SK-N-SH (cell line): ENCODE measurements around the gene TGIF2LX.
"Not testable (repeated sequence)": the region's sequence is repeated elsewhere in the genome, so short reads cannot be mapped to it uniquely, and the experiment has no call there.

Source experiments
- EP300 ChIP-seq, 2 experiments: IDR thresholded peaks; 2 replicates each; pipeline versions ENCODE4 v1.4.0 to v1.6.1; 2012; ENCODE audit warnings: borderline replicate concordance in 1 of 2, low read depth in 1 of 2, low read length in 1 of 2
- EZH2phosphoT487 ChIP-seq: fragments of 200-600 bp; sonication (generic); IDR thresholded peaks from 2 replicates; pipeline ENCODE4 v1.6.1; 2017; ENCODE audit warnings: low read depth, mixed run types, mild to moderate bottlenecking, antibody characterized with exemption, moderate library complexity, borderline replicate concordance
- FOXJ3 ChIP-seq: sonication (generic); formaldehyde crosslinking; IDR thresholded peaks from 2 replicates; pipeline ENCODE4 v1.5.1; 2020; ENCODE audit warnings: mild to moderate bottlenecking, missing genetic modification reagents
- GATA2 ChIP-seq: sonication (generic); formaldehyde crosslinking; IDR thresholded peaks from 2 replicates; pipeline ENCODE4 v1.5.0; 2020; ENCODE audit warnings: mild to moderate bottlenecking, missing genetic modification reagents
- MXI1 ChIP-seq: IDR thresholded peaks from 2 replicates; pipeline ENCODE4 v1.6.1; 2012; ENCODE audit warnings: mild to moderate bottlenecking, low read depth, low read length, improper control_type of control experiment
- POLR2AphosphoS5 ChIP-seq: IDR thresholded peaks from 2 replicates; pipeline ENCODE4 v1.6.1; 2012; ENCODE audit warnings: low read depth, low read length
- TAF1 ChIP-seq: IDR thresholded peaks from 2 replicates; pipeline ENCODE4 v1.6.1; 2012; ENCODE audit warnings: low read depth, mild to moderate bottlenecking, low read length, moderate library complexity, borderline replicate concordance
- TF ChIP-seq, protein P1 (sequence below): IDR thresholded peaks from 2 replicates; pipeline ENCODE4 v1.4.0; 2012; ENCODE audit warnings: low read depth, borderline replicate concordance
- TF ChIP-seq, protein P2 (sequence below): fragments of 150-350 bp; IDR thresholded peaks from 2 replicates; pipeline ENCODE4 v1.6.1; 2017; ENCODE audit warnings: antibody characterized with exemption, low read length, low read depth, borderline replicate concordance
- TF ChIP-seq, protein P3 (sequence below): fragments of 200-600 bp; sonication (generic); IDR thresholded peaks from 2 replicates; pipeline ENCODE4 v1.6.1; 2017; ENCODE audit warnings: antibody characterized with exemption, mild to moderate bottlenecking, moderate library complexity
- TF ChIP-seq, protein P4 (sequence below): IDR thresholded peaks from 2 replicates; pipeline ENCODE4 v1.4.0; 2012; ENCODE audit warnings: low read depth
- TF ChIP-seq, protein P5 (sequence below): IDR thresholded peaks from 2 replicates; pipeline ENCODE4 v1.4.0; 2012; ENCODE audit warnings: low read depth, borderline replicate concordance

DNA sequence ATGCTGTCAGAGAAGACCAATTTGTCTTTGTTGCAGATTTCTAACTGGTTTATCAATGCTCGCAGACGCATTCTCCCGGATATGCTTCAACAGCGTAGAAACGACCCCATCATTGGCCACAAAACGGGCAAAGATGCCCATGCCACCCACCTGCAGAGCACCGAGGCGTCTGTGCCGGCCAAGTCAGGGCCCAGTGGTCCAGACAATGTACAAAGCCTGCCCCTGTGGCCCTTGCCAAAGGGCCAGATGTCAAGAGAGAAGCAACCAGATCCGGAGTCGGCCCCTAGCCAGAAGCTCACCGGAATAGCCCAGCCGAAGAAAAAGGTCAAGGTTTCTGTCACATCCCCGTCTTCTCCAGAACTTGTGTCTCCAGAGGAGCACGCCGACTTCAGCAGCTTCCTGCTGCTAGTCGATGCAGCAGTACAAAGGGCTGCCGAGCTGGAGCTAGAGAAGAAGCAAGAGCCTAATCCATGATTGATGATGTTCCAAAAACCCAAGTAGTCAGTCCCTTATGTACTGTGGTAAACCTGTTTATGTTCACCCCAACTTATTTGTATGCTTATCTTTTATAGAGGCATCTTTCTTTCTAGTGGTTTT lies 728 bp downstream of the TGIF2LX start:
- not testable (repeated sequence) for TF ChIP-seq TAF1; GATA2 (CRISPR knock-in tag); MXI1; EZH2phosphoT487; FOXJ3 (CRISPR knock-in tag); POLR2AphosphoS5; EP300 (IDR thresholded peaks at IDR 0.05; ENCODE audit: borderline replicate concordance in 1 of 2, low read depth in 1 of 2, low read length in 1 of 2)
- TF ChIP-seq, protein P1, sequence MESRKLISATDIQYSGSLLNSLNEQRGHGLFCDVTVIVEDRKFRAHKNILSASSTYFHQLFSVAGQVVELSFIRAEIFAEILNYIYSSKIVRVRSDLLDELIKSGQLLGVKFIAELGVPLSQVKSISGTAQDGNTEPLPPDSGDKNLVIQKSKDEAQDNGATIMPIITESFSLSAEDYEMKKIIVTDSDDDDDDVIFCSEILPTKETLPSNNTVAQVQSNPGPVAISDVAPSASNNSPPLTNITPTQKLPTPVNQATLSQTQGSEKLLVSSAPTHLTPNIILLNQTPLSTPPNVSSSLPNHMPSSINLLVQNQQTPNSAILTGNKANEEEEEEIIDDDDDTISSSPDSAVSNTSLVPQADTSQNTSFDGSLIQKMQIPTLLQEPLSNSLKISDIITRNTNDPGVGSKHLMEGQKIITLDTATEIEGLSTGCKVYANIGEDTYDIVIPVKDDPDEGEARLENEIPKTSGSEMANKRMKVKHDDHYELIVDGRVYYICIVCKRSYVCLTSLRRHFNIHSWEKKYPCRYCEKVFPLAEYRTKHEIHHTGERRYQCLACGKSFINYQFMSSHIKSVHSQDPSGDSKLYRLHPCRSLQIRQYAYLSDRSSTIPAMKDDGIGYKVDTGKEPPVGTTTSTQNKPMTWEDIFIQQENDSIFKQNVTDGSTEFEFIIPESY = not testable (repeated sequence)
- TF ChIP-seq, protein P2, sequence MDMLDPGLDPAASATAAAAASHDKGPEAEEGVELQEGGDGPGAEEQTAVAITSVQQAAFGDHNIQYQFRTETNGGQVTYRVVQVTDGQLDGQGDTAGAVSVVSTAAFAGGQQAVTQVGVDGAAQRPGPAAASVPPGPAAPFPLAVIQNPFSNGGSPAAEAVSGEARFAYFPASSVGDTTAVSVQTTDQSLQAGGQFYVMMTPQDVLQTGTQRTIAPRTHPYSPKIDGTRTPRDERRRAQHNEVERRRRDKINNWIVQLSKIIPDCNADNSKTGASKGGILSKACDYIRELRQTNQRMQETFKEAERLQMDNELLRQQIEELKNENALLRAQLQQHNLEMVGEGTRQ = not testable (repeated sequence)
- TF ChIP-seq, protein P3, sequence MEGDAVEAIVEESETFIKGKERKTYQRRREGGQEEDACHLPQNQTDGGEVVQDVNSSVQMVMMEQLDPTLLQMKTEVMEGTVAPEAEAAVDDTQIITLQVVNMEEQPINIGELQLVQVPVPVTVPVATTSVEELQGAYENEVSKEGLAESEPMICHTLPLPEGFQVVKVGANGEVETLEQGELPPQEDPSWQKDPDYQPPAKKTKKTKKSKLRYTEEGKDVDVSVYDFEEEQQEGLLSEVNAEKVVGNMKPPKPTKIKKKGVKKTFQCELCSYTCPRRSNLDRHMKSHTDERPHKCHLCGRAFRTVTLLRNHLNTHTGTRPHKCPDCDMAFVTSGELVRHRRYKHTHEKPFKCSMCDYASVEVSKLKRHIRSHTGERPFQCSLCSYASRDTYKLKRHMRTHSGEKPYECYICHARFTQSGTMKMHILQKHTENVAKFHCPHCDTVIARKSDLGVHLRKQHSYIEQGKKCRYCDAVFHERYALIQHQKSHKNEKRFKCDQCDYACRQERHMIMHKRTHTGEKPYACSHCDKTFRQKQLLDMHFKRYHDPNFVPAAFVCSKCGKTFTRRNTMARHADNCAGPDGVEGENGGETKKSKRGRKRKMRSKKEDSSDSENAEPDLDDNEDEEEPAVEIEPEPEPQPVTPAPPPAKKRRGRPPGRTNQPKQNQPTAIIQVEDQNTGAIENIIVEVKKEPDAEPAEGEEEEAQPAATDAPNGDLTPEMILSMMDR = not testable (repeated sequence)
- TF ChIP-seq, protein P4, sequence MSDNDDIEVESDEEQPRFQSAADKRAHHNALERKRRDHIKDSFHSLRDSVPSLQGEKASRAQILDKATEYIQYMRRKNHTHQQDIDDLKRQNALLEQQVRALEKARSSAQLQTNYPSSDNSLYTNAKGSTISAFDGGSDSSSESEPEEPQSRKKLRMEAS = not testable (repeated sequence)
- TF ChIP-seq, protein P5, sequence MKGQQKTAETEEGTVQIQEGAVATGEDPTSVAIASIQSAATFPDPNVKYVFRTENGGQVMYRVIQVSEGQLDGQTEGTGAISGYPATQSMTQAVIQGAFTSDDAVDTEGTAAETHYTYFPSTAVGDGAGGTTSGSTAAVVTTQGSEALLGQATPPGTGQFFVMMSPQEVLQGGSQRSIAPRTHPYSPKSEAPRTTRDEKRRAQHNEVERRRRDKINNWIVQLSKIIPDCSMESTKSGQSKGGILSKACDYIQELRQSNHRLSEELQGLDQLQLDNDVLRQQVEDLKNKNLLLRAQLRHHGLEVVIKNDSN = not testable (repeated sequence)
